Measurements from ENCODE around the gene CFAP92.

Gene CFAP92

GRCh38 chr3:129007792-129008191 is 13.9 kb upstream of the CFAP92 start:
- no peak for DNase-seq (ENCODE audit: low spot score)

GRCh38 chr3:129006864-129007263 is 13.0 kb upstream of the CFAP92 start:
- no peak for DNase-seq (ENCODE audit: low spot score)

- no peak for DNase-seq (ENCODE audit: low spot score)
Measured at GRCh38 chr3:129005526-129006303, 11.8 kb upstream of the CFAP92 start.

GRCh38 chr3:129004639-129005295 is 10.9 kb upstream of the CFAP92 start:
- no peak for DNase-seq (ENCODE audit: low spot score)

- no peak for DNase-seq (ENCODE audit: low spot score)
Measured at GRCh38 chr3:129003578-129004112, 9.8 kb upstream of the CFAP92 start.

- no peak for DNase-seq (ENCODE audit: low spot score)
Measured at GRCh38 chr3:129002573-129003569, 9.0 kb upstream of the CFAP92 start.

- DNase-seq (ENCODE audit: low spot score) = no peak
Measured at GRCh38 chr3:129001806-129002572, 8.1 kb upstream of the CFAP92 start.

GRCh38 chr3:129001101-129001805 is 7.4 kb upstream of the CFAP92 start, which contains the start of gene EFCC1:
EFCC1 (plus strand) TSS chr3:129001304; CDS start chr3:129001629, 325 bp downstream.
- no peak for DNase-seq (ENCODE audit: low spot score)

GRCh38 chr3:129000742-129001100 is 6.8 kb upstream of the CFAP92 start:
- DNase-seq (ENCODE audit: low spot score) = no peak

GRCh38 chr3:128999102-128999501 is 5.2 kb upstream of the CFAP92 start:
- DNase-seq (ENCODE audit: low spot score) = no peak

- DNase-seq (ENCODE audit: low spot score) = no peak
Measured at GRCh38 chr3:128998561-128998960, 4.7 kb upstream of the CFAP92 start.

GRCh38 chr3:128997486-128998133 is 3.7 kb upstream of the CFAP92 start:
- DNase-seq (ENCODE audit: low spot score) = no peak

- no peak for DNase-seq (ENCODE audit: low spot score)
Measured at GRCh38 chr3:128996726-128997125, 2.9 kb upstream of the CFAP92 start.

- DNase-seq (ENCODE audit: low spot score) = no peak
Measured at GRCh38 chr3:128996200-128996599, 2.3 kb upstream of the CFAP92 start.

- DNase-seq (ENCODE audit: low spot score) = no peak
Measured at GRCh38 chr3:128995737-128996136, 1.9 kb upstream of the CFAP92 start.

GRCh38 chr3:128994581-128995546 is 988 bp upstream of the CFAP92 start:
- no peak for DNase-seq (ENCODE audit: low spot score)

GRCh38 chr3:128994173-128994512 is 267 bp upstream of the CFAP92 start:
- no peak for DNase-seq (ENCODE audit: low spot score)

- DNase-seq (ENCODE audit: low spot score) = no peak
Measured at GRCh38 chr3:128992926-128993460, 883 bp downstream of the CFAP92 start.
